Lower leg skin (tissue), 3 donors: ENCODE measurements around the gene TBX2.

Experiments used
- POLR2A ChIP-seq, 2 donors: fragments of 450-650 bp; IDR thresholded peaks; one replicate each; pipeline ENCODE4 v1.6.1; 2016 to 2017; ENCODE audit warnings: antibody characterized with exemption in 2 of 2, mild to moderate bottlenecking in 1 of 2, moderate library complexity in 1 of 2
- TF ChIP-seq, protein P1 (sequence below), 3 donors: fragments of 450-650 bp; IDR thresholded peaks; one replicate each; pipeline ENCODE4 v1.5.1; 2016; ENCODE audit warnings: antibody characterized with exemption in 3 of 3, mild to moderate bottlenecking in 3 of 3, moderate library complexity in 2 of 3

DNA sequence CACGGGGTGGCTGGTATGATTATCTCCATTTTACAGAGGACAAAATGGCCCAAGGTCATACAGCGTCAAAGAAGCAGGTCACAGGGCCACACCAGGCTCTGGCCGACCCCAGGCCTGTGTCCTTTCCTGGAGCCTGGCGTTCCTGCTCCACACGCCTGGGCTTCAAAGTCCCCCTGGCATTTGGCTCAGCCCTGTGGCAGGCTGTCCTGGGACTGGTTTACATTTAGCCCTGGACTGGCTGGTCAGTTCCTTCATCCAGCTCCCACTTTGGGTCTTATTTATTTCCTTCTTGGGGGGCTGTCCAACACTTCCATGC is 15.3 kb downstream of the TBX2 start:
- TF ChIP-seq, protein P1, sequence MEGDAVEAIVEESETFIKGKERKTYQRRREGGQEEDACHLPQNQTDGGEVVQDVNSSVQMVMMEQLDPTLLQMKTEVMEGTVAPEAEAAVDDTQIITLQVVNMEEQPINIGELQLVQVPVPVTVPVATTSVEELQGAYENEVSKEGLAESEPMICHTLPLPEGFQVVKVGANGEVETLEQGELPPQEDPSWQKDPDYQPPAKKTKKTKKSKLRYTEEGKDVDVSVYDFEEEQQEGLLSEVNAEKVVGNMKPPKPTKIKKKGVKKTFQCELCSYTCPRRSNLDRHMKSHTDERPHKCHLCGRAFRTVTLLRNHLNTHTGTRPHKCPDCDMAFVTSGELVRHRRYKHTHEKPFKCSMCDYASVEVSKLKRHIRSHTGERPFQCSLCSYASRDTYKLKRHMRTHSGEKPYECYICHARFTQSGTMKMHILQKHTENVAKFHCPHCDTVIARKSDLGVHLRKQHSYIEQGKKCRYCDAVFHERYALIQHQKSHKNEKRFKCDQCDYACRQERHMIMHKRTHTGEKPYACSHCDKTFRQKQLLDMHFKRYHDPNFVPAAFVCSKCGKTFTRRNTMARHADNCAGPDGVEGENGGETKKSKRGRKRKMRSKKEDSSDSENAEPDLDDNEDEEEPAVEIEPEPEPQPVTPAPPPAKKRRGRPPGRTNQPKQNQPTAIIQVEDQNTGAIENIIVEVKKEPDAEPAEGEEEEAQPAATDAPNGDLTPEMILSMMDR (IDR thresholded peaks at IDR 0.05), result no peak
- no peak for TF ChIP-seq POLR2A (IDR thresholded peaks at IDR 0.05)
